ENCODE data around the gene ENG.

ENG gene

DNA sequence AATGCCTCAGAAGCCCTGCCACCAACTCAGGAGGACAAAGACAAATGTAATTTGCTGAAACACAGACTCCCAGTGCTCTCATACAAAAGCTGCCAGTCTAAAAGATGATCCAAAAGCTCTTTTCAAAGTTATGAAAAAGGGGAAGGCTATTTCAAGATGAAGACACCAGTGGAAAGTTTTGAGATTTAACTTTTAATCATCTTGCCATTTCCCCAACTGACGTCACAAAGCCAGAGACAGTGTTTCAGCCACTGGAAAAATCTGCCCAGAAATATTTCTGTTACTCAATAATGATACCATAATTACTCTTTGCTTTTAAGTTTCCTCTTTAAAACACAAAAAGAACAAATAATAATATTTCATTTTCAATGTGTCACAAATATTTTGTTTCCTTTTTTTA lies 20.9 kb downstream of the ENG start:
- Histone ChIP-seq H3K4me3 (ENCODE audit: low read length) (no peak overlapping the region), H3K4me2 (ENCODE audit: low read length) (no peak overlapping the region), H4K20me1 (ENCODE audit: control insufficient read depth, insufficient read depth, low read depth, low read length) (no peaks in the 10 kb centered on the region), H3K4me1 (ENCODE audit: control insufficient read depth, low read length) (no peaks in the 10 kb centered on the region), H3K9me3 (ENCODE audit: control insufficient read depth, insufficient read depth, low read length) (no peaks in the 10 kb centered on the region), H3K27me3 (ENCODE audit: control insufficient read depth, low read length) (peaks cover 8% of the 10 kb centered on the region), H3K36me3 (ENCODE audit: control insufficient read depth, low read length) (no peaks in the 10 kb centered on the region), H3K27ac (ENCODE audit: low read depth, low read length) (no peak overlapping the region), H3K9me2 (replicated peaks; ENCODE audit: control insufficient read depth, low read length) (no peaks in the 10 kb centered on the region), H3K79me2 (ENCODE audit: control insufficient read depth, low read length) (no peaks in the 10 kb centered on the region), H3F3A (ENCODE audit: control insufficient read depth, insufficient read depth) (peaks cover 4% of the 10 kb centered on the region; the same call in 1 of the 2 replicates)
- TF ChIP-seq EZH2phosphoT487 (IDR thresholded peaks at IDR 0.05; ENCODE audit: borderline replicate concordance, low read length) = no peak

DNA sequence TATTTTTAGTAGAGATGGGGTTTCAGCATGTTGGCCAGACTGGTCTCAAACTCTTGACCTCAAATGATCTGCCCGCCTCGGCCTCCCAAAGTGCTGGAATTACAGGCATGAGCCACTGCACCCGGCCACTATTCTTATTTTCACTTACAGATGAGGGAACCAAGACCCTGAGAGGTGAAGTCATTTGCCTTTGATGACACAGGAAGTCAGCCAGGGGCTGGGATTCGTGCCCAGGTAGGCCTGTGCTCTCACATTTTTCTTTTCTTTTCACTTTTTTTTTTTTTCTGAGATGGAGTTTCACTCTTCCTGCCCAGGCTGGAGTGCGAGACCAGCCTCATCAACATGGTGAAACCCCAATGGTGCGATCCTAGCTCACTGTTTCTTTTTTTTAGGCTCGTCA lies 22.2 kb downstream of the ENG start:
- H3K27ac ChIP-seq (ENCODE audit: low read depth, low read length) = no peak overlapping the region
- H3K36me3 ChIP-seq (ENCODE audit: control insufficient read depth, low read length) = no peaks in the 10 kb centered on the region
- peaks cover 8% of the 10 kb centered on the region for H3K27me3 ChIP-seq (ENCODE audit: control insufficient read depth, low read length)
- H3K9me3 ChIP-seq (ENCODE audit: control insufficient read depth, insufficient read depth, low read length) = no peaks in the 10 kb centered on the region
- H3K4me1 ChIP-seq (ENCODE audit: control insufficient read depth, low read length) = no peaks in the 10 kb centered on the region
- peaks cover 4% of the 10 kb centered on the region; the same call in 1 of the 2 replicates for H3F3A ChIP-seq (ENCODE audit: control insufficient read depth, insufficient read depth)
- H3K4me3 ChIP-seq (ENCODE audit: low read length) = no peak overlapping the region
- no peak for TF ChIP-seq EZH2phosphoT487 (IDR thresholded peaks at IDR 0.05; ENCODE audit: borderline replicate concordance, low read length)
- TF ChIP-seq, protein P1, sequence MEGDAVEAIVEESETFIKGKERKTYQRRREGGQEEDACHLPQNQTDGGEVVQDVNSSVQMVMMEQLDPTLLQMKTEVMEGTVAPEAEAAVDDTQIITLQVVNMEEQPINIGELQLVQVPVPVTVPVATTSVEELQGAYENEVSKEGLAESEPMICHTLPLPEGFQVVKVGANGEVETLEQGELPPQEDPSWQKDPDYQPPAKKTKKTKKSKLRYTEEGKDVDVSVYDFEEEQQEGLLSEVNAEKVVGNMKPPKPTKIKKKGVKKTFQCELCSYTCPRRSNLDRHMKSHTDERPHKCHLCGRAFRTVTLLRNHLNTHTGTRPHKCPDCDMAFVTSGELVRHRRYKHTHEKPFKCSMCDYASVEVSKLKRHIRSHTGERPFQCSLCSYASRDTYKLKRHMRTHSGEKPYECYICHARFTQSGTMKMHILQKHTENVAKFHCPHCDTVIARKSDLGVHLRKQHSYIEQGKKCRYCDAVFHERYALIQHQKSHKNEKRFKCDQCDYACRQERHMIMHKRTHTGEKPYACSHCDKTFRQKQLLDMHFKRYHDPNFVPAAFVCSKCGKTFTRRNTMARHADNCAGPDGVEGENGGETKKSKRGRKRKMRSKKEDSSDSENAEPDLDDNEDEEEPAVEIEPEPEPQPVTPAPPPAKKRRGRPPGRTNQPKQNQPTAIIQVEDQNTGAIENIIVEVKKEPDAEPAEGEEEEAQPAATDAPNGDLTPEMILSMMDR (IDR thresholded peaks at IDR 0.05; ENCODE audit: low read depth, low read length, poor library complexity, severe bottlenecking) = no peak
- no peaks in the 10 kb centered on the region for H3K9me2 ChIP-seq (replicated peaks; ENCODE audit: control insufficient read depth, low read length)
- no peaks in the 10 kb centered on the region for H4K20me1 ChIP-seq (ENCODE audit: control insufficient read depth, insufficient read depth, low read depth, low read length)
- no peak overlapping the region for H3K4me2 ChIP-seq (ENCODE audit: low read length)
- H3K79me2 ChIP-seq (ENCODE audit: control insufficient read depth, low read length) = no peaks in the 10 kb centered on the region

DNA sequence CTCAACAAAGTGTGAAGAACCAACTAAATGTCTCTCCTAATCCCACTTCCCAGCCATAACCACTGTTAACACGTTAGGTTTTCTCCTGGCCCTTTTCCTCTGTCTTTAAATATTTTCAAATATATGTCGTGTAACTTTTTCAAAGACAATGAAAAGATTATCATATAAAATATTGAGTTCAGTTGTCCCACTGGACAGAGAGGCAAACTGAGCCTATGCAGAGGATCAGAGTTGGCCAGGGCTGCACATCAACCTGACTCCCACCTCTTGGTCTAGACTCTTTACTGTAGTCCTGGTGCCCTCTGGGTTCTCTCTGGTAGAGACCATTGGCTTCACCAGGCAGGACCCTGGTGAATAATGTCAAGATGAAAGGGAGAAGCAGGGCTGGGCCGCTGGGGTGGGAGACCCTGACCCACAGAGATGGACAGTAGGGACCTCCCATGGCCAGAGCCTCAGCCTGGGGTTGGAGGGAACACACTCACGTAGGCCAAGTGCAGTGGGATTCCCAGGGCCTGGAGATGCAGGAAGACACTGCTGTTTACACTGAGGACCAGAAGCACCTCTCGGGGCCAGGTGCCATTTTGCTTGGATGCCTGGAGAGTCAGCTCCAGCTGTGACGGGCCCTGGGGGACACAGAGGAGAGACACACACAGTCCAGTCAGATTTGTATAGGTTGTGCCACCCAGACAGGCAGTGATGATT lies 25.1 kb downstream of the ENG start:
- Histone ChIP-seq H3K27me3 (ENCODE audit: control insufficient read depth, low read length) (peaks cover 5% of the 10 kb centered on the region; the same call in 1 of the 2 replicates), H3K79me2 (ENCODE audit: control insufficient read depth, low read length) (no peaks in the 10 kb centered on the region), H4K20me1 (ENCODE audit: control insufficient read depth, insufficient read depth, low read depth, low read length) (no peaks in the 10 kb centered on the region), H3K9me3 (ENCODE audit: control insufficient read depth, insufficient read depth, low read length) (no peaks in the 10 kb centered on the region), H3K27ac (ENCODE audit: low read depth, low read length) (no peak overlapping the region), H3K4me2 (ENCODE audit: low read length) (no peak overlapping the region), H3K4me3 (ENCODE audit: low read length) (no peak overlapping the region), H3K4me1 (ENCODE audit: control insufficient read depth, low read length) (peaks cover 3% of the 10 kb centered on the region; the same call in 1 of the 2 replicates), H3F3A (ENCODE audit: control insufficient read depth, insufficient read depth) (peaks cover 4% of the 10 kb centered on the region; the same call in 1 of the 2 replicates), H3K9me2 (replicated peaks; ENCODE audit: control insufficient read depth, low read length) (no peaks in the 10 kb centered on the region), H3K36me3 (ENCODE audit: control insufficient read depth, low read length) (no peaks in the 10 kb centered on the region)
- no peak for TF ChIP-seq EZH2phosphoT487 (IDR thresholded peaks at IDR 0.05; ENCODE audit: borderline replicate concordance, low read length)
- TF ChIP-seq, protein P1 (IDR thresholded peaks at IDR 0.05; ENCODE audit: low read depth, low read length, poor library complexity, severe bottlenecking) = no peak

Data from DOHH2 (cell line).